HG03103 (cell line): ENCODE data around the gene PRKAR2A.
"Not testable (repeated sequence)": the region's sequence is repeated elsewhere in the genome, so short reads cannot be mapped to it uniquely, and the experiment has no call there.

Experiments used
- ATAC-seq: cut with Tn5 transposase; IDR thresholded peaks from one replicate; pipeline ENCODE4 v1.9.1; 2021; ENCODE audit warnings: low read depth; ENCODE audit not compliant: unreplicated experiment

Gene PRKAR2A

DNA sequence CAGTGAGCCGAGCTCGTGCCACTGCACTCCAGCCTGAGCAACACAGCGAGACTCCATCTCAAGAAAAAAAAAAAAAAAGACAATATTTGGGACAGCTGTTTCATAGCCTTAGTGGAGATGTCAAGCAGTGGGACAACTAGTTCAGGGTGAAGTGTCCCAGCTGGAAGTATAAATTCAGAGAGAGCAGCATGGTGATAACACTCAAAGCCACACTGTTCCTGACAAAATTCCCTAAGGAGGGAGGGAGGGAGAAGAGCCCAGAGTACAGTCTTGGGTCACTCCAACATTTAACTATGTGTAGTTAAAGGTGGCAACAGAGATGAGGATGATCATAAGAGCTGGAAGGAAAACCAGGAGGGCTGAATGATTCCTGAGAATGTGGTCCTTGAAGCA, 109.5 kb downstream of the PRKAR2A start:
- no peak for ATAC-seq

DNA sequence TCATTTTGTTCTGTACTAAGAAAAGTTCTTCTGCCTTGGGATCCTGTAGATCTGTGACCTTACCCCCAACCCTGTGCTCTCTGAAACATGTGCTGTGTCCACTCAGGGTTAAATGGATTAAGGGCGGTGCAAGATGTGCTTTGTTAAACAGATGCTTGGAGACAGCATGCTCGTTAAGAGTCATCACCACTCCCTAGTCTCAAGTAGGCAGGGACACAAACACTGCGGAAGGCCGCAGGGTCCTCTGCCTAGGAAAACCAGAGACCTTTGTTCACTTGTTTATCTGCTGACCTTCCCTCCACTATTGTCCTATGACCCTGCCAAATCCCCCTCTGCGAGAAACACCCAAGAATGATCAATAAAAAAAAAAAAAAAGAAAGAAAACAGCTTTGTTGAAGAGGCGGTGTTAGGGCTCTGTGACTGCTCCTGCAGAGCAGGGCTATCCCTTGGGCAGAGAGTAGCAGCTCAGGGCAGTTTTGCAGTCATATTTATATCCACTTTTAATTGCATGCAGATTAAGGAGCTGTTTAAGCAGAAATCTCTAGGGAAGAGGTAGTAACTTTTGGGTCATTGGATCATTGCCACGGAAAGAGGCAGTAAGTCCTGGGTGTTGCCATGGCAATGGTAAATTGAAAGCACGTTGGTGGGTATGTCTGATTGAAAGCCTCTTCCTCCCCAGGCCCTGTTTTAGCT, 112.5 kb downstream of the PRKAR2A start:
- not testable (repeated sequence) for ATAC-seq

DNA sequence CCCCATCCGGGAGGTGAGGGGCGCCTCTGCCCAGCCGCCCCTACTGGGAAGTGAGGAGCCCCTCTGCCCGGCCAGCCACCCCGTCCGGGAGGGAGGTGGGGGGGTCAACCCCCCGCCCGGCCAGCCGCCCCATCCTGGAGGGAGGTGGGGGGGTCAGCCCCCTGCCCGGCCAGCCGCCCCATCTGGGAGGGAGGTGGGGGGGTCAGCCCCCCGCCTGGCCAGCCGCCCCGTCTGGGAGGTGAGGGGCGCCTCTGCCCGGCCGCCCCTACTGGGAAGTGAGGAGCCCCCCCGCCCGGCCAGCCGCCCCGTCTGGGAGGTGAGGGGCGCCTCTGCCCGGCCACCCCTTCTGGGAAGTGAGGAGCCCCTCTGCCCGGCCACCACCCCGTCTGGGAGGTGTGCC, 113.1 kb downstream of the PRKAR2A start:
- ATAC-seq: not testable (repeated sequence)

DNA sequence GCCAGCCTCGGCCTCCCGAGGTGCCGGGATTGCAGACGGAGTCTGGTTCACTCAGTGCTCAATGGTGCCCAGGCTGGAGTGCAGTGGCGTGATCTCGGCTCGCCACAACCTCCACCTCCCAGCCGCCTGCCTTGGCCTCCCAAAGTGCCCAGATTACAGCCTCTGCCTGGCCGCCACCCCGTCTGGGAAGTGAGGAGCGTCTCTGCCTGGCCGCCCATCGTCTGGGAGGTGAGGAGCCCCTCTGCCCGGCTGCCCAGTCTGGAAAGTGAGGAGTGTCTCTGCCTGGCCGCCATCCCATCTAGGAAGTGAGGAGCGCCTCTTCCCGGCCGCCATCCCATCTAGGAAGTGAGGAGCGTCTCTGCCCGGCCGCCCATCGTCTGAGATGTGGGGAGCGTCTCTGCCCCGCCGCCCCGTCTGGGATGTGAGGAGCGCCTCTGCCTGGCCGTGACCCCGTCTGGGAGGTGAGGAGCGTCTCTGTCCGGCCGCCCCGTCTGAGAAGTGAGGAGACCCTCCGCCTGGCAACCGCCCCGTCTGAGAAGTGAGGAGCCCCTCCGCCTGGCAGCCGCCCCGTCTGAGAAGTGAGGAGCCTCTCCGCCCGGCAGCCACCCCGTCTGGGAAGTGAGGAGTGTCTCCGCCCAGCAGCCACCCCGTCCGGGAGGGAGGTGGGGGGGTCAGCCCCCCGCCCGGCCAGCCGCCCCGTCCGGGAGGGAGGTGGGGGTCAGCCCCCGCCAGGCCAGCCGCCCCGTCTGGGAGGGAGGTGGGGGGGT, 113.7 kb downstream of the PRKAR2A start:
- not testable (repeated sequence) for ATAC-seq

DNA sequence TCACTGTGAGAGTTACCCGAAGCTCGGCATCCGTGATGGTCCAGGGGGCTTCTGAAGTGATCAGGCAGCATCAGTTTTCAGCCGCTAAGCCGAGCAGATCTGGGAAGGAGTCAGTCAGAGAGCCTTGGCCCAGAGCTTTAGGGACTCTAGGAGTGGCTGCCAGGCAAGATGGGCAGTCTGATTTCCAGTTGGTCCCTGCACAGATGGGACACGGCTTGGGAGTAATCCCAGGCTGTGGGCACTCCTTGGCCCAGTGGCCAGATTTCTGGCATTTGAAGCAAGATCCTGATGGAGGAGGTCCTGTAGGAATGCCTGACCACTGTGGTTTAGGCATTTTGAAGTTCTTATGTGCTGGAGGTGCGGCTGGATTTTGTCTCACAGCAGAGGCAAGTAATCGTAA, 120.2 kb downstream of the PRKAR2A start:
- no peak for ATAC-seq

DNA sequence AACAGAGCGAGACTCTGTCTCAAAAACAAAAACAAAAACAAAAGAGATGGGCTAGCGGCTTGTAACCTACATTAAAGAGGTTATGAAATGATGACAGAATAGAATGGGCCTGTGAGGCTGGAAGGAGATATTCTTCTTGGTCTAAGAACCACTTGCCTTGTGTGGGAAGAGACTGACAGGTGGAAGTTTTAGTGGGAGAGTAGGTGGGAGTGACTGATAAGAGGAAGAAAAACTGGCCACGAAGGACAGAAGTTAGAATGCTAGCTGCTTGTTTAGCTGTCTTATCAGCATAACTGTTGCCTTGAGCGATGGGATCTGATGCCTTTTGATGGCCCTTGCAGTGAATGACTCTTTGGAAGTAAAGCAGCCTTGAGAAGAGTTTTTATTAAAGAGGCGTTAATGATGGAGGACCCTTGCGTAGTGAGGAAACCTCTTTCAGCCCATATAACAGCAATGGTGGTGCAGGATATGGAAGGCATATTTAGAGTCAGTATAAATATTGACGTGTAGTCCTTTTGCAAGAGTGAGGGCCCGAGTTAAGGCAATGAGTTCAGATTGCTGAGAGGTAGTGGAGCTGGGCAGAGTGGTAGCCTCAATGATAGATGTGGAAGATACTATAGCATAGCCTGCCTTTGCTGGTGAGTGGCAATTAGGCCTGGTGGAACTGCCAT, 122.4 kb downstream of the PRKAR2A start:
- not testable (repeated sequence) for ATAC-seq

DNA sequence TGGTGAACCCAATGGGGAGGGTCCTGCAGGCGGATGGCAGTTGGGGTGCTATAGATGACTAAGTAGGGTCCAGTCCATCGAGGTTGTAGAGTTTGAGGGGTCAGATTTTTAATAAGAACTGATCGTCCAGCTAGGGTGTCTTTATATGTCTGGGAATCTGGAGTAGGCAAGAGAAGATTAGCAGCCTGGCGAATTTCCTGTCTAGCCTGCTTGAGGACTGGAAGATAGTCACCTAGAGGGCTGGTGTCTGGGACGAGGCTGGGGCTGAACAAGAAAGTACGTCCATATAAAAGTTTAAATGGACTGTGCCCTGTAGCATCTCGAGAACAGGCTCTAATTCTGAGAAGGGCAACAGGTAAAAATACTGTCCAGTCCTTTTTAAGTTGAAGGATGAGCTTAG, 123.9 kb downstream of the PRKAR2A start:
- no peak for ATAC-seq

DNA sequence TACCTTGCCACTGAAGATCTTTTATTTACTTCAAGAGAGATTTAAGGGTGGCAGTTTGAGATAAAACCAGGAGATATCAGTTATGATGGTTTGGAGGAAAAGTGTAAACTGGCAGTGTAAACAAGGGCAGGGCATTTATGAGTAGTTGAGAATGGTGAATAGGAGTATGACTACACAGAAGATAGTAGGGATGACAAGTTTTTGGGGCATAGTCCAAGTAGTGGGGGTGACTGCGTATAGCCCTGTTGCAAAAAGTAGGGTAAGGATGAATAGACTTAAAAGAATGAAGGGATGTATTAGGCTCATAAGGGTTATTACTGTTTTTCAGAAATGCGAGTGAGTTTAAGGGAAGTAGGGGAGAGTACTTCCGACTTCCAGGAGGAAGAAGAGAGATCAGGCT, 124.4 kb downstream of the PRKAR2A start:
- ATAC-seq: not testable (repeated sequence)

DNA sequence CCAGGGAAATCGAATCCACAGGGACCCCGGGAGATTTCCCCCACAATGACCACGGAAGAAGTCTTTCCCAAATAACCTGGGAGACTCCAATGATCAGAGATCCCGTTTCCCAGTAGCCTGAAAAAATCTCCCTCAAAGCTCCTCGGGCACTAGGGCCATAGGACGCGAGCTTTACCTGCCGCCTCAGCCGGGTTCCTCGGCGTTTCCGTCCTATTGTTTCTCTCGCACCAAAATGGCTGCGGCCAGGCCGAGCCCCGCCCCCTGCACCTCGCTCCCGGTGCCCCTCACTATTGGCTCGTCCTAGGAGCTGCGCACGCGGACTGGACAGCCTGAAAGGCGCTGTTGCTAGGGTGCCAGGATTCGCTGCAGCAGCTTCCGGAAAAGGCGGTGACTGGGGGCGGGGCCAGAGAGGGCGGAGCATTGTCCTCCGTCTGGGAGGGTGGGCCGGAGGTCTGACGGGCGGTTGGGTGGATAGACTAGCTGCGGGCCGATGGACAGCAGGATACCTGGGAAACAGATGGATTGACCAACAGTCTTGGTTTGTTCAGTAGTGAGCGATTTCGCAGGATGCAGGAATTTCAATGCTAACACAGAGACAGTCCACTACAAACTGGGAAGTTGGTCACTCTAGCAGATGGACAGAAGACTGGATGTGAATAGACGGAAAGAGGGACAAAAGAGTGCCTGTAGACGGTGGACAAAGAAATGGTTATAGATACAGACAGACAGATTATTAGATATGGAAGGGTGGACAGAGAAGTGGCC, 130.5 kb downstream of the PRKAR2A start, which contains the start of gene IP6K2:
TSS of gene IP6K2 (minus strand) at position 240 of the 765 bp plus-strand sequence. CDS start 21,930 bp downstream, outside the sequence.
- peak; percentile 95 for ATAC-seq

DNA sequence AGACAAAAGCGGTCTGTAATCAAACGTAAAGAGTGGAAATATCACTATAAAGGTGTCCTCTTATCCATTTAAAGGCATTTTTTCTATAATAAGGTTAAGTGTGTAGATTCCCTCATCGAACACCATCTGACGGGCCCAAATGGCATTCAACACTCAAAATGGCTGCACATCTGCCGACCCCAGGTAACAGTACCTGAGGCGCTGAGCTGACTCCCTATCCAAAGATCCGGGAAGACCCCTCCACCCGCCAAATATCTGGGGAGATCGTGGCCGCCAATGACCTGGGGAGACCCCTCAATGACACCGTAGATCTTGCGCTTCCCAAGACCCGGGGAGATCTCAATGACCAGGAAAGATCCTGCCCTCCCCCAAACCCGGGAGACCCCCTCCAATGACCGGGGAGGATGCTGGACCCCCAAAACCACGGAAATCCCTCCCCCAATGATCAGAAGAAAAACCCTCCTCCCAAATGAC, 131.1 kb downstream of the PRKAR2A start:
- no peak for ATAC-seq

DNA sequence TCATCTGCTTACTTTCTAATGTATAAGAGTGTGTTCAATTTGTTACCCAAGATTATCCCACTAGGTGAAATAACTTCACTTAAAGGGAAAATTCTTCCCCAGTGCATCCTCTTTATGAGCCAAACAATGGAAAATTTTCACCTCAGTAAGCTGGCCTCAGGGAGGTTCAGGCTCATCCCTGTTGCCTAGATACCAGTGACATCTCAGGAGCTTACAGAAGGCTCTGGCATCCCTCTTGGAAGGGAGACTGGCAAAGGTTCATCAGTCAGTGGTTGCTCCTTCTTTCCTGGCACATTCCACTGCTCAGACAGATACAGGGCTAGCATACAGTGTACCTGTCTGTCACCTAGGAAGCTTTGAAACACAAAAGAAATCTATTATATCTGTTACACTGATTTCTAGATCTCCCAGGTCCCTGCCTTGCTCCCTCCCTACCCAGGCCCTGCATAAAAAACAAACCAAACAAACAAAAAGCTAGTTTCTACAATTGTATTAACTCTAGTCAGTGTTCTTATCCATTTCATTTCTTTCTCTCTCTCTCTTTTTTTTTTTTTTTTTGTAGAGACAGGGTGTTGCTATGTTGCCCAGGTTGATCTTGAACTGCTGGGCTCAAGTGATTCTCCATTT, 132.4 kb downstream of the PRKAR2A start:
- no peak for ATAC-seq

DNA sequence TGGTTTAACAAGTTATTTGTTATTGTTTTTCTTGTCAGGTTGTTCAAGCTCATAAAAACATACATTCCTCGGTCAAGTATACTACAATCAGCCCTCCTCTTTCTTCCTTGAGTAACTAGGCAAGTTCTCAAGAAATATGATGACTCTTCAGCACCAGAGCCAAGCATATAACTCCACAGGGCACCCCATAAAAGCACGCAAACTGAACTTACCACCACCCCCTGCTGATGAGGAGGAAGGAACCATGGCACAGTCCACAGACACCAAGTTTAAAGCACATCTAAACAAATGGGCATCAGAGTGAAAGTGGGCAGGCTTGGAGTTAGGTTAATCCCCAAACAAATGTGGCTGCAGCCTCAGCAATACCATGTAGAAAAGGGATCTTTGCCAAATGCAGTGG, 135.9 kb downstream of the PRKAR2A start:
- no peak for ATAC-seq

DNA sequence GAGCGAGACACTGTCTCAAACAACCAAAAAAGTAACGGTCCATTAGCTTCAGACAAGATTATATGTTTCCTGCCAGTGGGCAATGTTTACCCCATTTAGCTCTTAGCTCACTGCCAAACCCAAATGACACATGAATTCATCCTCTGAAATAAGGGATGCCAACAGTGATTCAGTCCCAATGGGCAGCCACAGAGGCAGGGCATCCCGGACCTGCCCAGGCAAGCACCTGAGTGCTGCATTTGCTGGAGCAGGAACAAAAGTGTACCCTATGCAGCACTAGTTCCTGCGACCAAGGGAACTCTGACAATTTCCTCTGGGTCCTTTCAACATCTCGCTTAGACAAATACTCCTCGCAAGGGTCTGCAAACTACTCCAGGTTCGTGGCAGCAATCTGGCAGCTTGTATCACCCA, 138.6 kb downstream of the PRKAR2A start:
- no peak for ATAC-seq

DNA sequence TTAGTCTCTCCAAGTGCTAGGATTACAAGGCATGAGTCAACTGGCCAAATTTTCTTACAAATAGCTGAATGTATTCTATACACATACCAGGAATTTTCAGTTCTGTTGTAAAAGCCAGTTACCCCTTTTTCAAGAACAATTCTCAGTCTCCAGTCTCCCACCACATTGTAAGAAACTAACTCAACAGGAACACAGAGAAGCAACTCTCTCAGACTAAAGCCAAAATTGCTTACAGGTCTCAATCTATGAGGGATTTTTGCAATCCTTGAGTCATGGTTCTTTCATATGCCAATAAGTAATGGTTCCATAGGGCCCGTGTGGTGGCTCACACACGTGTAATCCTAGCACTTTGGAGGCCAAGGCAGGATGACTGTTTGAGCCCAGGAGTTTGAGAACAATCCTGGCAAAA, 139.2 kb downstream of the PRKAR2A start:
- no peak for ATAC-seq

DNA sequence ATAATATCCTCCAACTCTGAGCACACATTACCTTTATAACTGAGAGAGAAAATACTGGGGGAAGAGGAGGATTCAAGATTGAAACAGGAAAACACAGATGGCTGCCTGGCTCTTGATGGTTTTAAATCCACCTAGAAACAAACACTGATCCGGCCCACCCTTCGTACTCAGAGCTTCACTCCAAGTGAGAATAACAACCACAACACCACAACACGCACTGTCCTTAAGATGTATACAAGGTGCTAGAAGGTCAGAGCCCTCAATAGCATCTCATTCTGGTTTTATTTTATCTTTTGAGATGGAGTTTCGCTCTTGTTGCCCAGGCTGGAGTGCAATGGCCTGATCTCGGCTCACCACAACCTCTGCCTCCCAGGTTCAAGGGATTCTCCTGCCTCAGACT, 140.5 kb downstream of the PRKAR2A start:
- ATAC-seq: no peak

DNA sequence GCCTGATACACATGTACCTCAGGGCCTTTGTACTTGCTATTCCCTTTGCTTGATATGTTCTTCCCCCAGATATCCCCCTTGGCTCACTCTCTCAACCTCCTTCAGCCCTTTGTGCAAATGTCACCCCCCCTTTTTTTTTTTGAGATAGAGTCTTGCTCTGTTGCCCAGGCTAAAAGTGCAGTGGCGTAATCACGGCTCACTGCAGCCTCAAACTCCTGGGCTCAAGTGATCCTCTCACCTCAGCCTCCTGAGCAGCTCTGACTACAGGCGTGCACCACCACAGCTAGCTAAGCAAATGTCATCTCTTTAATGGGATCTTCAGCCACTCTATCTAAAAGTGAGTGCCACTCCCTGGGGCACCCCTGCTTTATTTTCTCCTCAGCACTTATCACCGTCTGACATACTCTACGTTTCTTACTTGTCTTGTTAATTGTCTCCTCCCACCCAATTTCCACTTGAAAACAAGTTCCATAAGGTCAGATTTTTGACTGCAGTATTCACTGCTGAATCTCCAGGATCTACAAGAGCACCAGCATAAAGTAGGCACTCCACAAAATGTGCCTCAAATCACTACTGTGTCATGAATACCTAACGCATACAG, 145.3 kb downstream of the PRKAR2A start:
- ATAC-seq: no peak

DNA sequence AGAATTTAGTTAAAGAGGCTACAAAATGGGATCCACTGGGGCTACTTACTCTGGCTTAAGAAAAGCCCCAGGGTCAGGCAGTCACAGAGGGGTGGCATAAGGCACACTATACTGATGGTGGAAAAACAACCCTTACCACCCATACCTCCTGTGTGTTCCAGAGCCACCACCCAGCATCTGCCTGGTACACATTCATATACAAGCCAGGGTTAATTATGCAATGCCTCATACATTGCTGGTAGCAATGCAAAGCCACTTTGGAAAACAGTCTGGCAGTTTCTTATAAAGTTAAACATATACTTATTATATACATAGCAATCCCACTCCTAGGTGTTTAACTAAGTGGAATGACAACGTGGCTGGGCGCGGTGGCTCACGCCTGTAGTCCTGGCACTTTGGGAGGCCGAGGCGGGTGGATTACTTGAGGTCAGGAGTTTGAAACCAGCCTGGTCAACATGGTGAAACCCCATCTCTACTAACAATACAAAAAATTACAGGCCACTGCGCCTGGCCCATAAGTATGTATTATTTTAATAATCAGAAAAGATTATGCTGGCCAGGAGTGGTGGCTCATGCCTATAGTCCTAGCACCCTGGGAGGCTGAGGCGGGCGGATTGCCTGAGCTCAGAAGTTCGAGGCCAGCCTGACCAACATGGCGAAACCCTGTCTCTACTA, 146.8 kb downstream of the PRKAR2A start:
- ATAC-seq: no peak

DNA sequence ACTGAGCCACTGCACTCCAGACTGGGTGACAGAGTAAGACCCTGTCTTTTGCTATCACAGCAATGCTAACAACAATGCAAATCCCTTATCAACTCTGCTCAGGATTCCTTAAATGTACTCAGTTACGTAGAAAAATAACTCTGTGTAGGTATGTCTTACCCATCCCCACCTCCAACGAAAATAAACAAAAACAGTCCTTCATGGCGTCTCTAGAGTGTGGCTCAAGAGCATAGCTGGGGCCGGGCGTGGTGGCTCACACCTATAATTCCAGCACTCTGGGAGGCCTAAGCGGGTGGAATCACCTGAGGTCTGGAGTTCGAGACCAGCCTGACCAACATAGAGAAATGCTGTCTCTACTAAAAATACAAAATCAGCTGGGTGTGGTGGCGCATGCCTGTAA, 148.8 kb downstream of the PRKAR2A start:
- ATAC-seq: no peak

DNA sequence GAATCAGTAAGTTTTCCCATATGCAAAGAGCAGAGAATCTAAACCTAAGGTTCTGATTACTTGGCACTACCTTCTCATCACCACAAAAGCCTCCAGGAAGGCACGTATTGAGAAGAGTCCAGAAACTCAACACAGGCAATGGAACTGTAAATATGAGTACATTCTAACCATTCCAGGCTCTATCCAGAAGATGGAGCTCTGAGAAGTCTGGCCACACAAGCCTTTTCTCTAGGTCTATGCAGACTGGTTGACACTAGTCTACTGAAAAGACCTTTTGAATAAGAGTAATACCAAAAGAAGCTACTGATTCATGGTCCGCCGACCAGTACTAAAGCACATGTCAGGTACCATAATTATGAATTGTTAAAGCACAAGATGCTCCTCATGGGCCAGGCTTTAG, 149.7 kb downstream of the PRKAR2A start:
- no peak for ATAC-seq
